ENCODE measurements around the gene SMAD7.
A peak's percentile ranks its signal among the peaks of the same experiment; 100 is the strongest.

Gene SMAD7

DNA sequence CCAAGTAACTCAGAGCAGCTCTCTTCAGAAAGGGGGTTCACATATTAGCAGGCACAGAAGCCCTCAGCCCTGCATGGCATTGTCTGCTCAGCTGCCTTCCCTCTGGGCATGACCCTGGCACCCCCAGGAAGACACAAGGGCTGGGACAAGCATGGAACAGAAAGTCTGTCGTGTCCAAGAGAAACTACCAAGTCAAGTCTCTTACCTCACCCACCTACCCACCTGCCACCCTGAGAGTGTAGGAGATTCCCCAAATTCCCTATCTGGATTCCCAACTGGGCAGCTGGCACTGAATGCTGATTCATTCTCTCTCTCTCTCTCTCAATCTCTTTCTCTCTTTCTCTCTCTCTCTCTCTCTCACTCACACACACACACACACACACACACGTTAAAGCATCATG lies 21.6 kb downstream of the SMAD7 start:
- no peak for DNase-seq

DNA sequence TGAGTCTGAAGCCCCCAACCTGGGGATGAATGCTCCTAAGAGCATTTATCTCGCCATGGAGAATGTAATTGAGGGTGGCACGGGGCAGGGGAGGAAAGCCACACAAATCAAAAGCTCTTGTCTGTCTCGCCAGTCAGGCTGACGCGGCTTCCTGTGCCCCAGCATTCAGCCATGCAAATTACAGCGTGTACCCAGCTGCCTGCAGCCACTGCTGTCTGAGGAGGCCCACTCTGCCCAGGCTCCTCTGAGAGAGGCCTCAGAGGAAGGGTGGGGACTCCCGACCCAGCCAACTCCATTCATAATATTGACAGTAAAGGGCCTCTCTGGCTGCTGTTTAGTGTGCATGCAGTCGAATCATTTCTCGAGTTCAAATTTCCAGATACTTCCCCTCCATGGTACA lies 22.0 kb downstream of the SMAD7 start:
- peak; percentile 10 to 54 (median 38) for DNase-seq

DNA sequence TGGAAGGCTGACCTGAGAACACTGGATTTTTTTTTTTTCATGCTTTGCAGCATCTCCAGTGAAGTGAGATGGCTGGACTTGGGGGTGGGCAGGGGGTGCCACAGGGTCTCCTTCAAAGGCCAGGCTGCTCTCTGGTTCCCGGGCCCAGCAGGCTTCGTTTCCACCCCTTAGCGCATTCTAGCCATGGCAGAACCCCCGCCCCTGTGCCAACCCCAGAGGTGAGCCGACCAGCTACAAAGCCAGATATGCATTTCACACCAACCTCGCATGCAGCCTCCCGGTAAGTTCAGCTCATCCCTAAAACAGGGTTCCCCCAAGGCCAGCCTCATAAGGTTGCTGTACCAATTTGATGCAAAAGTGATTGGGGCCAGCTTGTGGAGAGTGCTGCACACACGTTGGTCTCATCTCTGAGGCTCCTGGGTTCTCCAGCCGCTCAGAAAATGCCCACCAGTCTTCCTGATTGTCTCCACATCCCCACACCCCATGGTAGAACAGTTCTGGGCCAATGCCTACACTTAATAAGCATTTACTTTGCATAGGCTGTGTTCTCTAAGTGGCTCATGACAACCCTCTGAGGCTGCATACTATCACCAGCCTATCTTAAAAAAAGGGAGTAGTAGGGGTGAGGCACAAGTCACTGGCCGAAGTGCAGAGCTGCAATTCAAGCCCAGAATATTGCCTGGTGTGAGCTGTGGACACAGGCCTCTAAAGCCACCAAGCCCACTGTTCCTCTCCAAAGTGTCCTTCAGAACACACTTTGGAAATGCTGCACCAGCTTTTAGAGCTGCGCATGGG lies 23.3 kb downstream of the SMAD7 start:
- no peak for DNase-seq

DNA sequence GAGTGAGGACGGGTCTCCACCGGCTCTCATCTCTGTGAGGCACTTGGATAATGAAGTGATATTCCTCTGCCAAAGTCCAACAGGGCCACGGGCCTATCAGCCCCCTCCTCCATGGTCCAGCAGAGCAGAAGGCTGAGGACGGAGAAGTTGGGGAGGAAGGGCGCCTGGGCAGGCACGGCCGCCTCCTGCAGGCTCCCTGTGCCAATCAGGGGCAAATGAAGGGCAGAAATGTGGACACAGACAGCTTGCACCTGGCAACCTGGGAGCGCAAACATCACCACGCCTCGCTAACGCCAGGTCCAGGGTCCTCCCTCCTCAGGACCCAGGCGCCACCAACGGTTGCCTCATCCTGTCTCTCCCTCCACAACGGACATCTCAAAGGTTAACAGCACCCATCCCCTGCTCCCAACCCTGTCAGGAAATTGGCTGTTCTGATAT lies 24.3 kb downstream of the SMAD7 start:
- DNase-seq = no peak

DNA sequence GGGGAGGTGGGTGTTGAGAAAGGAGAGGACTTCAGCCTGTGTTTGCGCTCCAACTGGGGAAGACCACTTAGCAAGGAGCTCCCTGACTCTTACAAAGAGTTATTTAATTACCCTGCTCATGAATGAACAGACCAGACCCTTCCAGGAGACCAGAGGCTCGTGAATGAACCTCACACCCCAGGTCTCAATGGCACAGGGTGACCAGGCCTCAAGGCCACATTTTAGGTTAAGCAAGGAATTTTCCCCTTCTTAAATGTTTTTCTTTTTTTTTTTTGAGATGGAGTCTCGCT lies 25.3 kb downstream of the SMAD7 start:
- DNase-seq = no peak

DNA sequence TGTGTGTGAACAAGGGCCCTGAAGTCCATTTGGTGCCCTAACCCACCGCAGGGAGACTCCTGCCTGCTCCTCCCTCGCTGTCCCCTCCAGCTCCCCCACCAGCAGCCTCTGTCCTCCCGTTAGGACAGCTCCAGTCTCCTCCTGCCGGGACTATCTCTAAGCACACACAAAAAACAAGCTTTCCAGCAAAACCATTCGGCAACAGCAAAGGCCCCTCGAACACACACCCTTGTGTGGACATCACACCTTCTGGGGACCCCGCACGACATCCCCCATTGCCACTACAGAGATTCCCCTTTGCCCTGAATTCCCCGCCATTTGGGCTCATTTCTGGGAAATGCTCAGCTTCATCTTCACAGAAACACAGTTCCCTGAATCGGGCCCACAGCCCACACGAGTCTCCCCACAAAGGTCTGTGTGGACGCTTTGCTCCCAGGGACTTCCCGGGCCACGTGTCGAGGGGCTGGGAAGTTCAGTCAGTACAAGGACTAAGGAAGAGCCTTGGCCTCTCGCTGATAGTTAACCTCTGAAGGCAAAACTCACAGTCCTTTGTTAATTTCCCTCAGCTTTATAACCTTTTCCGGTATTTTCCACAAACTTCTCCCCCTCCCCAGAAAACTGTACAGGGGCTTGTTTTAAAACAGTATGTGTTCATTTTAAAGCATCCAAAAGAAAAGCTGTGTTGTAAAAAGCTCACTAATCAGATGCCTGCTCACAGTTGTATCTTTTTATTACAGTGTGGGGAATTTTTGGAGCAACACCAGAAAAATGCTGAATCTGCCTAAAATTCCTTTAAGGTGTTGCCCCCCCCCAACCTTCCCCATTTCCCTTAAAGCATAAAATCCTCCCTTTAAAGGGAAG lies 25.9 kb downstream of the SMAD7 start:
- no peak for DNase-seq

DNA sequence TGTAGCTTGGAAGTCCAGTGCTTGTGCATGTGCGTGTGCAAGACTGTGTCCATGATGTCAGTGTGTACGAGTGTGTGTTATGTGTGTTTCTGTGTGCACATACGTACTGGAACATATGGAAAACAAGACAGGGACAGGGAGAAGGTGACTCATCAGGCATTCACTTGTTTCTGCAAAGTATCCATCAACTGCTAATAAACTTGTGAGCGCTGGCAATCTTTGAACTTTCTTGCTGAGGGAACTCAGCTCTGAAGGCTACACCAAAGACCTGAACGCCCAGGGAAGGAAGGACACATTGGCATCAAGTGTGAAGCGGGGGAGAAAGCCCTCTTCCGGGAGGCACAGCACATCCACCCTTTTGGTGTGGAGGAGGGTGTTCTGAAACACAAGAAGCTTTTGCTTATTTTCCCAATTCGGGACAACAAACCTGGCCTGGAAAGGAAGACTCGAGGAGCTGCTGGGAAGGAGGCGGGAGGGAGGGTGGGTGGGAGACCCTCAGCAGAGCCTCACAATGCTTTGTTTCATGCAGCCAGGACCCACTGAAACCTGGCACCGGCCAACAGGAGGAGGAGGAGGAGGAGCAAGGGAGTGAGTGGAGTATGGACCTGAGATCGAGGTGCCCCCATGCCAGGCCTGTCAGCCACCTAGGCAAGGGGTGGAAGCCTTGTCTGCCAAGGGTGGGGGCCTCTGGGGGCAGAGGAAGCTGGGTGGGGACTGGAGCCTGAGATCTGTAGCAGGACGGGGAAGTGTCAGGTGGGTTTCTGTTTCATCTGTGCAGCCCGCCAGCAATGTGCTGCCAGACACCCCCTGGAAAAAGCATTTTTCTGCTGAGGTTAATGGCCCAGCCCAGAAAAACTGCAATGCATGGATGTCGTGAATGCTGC lies 26.8 kb downstream of the SMAD7 start:
- DNase-seq = no peak

DNA sequence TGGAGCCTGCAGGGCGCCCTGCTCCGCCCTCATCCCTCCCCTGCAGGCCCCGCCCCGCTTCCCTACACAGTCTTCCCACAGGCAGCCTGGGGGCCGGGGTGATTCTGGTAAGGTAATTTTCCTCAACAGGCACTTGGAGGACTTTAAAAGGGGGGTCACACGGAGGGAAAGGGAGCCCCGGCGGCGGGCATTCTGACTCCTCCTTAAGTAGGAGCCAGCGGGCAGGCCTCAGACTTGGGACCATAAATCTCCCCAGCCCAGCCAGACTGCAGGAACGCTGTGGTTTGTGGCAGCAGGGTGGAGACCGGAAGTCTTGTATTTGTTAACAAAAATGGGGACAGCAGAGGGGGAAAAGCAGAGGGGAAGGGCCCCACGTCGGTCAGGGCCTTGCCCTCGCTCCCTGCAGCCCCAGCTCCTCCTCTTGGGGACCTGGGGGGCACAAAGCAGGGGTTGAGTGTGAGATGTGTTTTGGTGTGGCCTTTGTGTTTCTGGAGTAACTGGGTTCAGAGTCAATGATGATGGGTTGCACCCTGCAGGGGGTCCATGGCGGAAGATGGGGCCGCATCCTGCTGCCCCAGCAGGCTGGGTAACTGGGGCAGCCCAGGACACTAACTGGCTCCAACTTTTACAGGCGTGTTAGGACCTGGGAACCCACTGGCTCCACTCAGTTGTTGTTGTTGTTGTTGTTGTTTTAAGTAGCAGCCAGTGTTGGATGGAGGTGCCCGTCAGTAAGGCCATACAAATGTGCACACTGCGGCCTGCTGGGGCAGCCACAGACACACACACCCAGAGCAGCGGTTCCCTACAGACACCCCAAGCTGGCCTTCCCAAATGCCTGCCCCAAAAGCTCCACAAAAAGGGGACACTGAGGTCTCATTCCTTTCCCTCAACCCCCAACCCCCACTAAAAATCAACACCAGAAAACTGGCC lies 27.7 kb downstream of the SMAD7 start:
- no peak for DNase-seq

DNA sequence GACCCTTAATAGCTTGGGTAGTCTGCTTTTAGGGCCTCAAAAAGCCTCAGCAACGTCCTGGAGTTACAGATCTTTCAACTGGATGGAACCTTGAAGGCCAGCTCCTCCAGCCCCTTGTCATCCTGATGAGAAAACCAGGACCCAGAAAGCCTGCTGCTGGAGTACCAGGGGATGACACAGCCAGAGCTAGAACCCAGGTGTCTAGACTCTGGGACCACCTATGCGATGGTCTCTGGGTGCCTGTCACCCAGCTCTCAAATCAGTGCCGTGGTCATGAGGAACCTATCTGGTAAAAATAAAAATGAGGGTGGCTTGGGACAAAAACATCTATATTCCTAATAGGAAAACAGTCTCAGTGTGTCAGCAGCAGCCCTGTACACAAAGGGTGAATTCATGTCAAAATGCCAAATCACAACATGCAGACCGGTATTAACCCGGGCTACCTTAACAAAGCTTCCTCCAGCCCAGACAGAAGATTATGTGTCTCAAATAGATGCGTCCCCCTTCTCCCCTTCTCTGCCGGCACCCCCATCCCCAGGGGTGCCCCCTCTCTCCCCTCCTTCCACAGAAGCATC lies 28.5 kb downstream of the SMAD7 start:
- DNase-seq = no peak

DNA sequence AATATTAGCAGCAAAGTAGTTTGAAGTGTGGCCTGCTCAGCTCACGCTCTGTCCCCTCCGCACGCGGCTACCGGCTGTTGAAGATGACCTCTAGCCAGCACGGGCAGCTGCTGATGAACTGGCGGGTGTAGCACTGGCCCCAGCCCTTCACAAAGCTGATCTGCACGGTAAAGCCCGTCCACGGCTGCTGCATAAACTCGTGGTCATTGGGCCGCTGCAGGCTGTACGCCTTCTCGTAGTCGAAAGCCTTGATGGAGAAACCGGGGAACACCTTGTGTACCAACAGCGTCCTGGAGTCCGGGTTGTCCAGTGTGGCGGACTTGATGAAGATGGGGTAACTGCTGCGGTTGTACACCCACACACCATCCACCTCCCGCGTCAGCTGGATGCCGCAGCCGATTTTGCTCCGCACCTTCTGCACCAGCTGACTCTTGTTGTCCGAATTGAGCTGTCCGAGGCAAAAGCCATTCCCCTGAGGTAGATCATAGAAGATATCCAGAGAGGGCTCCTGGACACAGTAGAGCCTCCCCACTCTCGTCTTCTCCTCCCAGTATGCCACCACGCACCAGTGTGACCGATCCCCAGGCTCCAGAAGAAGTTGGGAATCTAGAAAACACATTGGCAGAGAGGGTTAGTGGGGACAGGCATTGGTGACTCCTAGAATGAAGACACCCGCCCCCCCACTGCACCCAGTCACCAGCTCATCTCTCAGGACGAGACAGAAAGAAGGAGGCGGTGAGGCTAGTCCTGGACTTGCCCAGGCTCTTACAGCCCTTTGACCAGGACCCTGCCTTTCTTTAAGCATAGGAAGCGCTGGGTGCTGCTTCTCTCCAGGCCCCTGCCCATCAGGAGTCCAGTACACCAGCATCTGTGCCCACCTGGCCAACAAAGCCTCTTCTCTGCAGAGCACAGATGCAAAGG lies 29.2 kb downstream of the SMAD7 start:
- no peak for DNase-seq

DNA sequence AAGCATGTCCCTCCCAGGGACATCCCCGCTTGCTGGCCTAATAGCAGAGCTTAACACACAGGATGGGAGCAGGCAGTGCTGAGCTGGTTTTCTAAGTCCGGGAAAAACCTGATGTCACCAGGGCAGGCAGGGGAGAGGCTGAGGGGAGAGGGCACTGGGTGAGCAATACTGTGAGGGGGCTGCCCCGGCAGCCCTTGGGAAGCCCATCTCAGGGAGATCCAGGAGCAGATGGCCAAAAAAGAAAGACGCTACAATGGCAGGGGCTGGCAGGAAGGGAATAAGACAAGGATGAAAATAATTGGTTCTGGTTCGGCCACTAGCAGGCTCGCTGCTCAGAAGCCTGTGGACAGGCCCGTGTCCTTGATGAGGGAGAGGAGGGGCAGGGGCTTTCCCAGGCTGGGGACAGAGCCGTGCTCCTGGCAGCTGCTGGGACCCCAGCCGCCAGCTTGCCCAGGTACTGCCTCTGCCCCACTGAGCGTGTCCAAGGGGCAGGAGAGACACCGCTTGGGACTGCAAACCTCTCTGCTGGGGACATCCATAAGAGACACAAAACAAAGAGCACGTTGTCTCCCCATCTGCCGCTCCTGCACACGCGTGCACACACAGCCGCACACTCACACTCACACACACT lies 30.2 kb downstream of the SMAD7 start:
- no peak for DNase-seq

DNA sequence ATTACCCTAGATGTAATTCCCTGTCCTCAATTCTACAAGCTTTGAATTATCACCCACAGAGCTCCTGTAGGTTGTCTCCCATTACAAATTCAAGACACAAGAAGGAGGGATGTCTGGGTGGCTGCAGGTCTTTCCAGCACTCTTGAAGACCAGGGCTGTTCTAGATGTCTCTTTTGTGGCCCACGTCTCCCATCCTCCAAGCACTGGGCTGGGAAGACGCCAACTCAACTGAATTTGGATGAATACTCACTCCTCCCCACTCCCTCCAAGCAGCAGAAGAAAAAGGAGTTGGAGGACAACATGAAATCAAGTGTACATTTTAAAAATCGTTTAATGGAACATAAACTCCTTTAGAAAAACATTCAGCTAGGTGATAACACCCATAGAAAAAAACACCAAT lies 31.2 kb downstream of the SMAD7 start:
- no peak for DNase-seq

DNA sequence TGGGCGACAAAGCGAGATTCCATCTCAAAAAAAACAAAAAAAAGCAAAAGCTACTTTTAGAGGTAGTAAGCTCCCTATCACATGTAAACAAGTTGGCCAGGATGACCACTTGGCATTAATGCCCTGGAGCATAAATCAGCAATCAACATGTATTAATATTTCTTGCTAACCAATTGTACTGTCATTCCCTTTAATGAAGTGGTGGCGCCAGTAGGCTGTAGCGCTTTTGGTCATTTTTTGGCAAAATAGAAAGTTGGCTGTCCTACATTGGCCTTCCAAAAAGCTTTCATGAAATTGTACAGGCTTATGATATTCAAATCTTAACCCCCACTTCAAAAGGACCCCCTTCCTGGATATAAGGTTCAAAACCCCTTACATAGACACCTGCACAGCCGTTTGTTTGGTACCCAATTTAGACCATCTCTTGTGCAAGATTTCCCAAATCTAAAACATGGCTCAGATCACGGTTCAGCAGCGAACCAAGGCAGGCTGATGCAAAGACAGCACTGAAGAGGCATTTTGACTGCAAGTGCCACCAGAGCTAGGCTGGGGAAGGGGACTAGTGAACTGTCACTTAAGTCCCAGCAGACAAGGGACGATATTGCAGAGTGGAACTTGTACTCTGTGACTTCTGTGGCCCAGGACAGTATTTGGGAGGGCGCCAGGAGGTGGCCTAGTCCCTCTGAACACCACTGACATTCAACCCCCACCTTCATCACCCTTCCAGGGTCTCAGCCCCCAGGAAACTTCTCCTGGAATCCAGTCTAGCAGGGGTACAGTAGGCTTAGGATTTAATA lies 31.9 kb downstream of the SMAD7 start:
- DNase-seq = no peak

DNA sequence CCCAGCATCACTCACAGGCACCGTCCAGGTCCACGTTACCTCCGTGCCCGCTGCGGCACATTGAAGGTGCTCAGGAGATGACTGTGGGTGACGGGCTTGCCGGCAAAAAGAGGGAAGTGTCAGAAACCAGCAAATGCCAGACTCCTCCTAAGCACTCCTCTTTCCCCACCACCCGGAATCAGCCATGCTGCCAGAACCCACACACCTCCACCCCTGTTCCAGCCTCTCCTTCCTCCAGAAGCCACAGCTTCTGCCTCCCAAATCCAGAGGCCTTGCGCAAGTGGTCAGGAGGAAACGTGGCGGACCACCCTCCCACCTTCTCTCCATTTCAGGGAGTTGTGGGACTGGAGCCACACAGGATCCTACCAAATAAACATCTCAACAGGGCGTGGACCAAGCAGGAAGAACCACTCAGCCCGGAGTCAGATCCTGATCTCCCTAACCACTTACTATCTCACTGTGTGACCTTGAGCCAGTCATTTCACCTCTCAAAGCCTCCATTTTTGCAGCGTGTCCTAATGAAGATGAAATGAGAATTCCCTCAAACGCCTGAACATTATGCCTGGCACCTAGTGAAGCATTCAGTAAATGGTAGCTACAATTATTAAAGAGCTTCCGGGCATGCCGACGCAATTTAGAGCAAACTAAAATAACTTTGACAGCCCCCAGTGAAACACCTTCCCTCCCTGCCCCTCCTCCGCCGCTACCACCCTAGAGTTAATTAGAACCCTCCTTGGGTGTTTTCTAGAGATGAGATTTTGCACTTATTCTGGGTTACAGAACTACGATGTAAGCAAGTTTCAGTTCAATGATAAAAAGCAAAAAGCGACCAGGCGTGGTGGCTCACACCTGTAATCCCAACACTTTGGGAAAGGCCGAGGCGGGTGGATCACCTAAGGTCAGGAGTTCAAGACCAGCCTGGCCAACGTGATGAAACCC lies 32.9 kb downstream of the SMAD7 start:
- DNase-seq = no peak

DNA sequence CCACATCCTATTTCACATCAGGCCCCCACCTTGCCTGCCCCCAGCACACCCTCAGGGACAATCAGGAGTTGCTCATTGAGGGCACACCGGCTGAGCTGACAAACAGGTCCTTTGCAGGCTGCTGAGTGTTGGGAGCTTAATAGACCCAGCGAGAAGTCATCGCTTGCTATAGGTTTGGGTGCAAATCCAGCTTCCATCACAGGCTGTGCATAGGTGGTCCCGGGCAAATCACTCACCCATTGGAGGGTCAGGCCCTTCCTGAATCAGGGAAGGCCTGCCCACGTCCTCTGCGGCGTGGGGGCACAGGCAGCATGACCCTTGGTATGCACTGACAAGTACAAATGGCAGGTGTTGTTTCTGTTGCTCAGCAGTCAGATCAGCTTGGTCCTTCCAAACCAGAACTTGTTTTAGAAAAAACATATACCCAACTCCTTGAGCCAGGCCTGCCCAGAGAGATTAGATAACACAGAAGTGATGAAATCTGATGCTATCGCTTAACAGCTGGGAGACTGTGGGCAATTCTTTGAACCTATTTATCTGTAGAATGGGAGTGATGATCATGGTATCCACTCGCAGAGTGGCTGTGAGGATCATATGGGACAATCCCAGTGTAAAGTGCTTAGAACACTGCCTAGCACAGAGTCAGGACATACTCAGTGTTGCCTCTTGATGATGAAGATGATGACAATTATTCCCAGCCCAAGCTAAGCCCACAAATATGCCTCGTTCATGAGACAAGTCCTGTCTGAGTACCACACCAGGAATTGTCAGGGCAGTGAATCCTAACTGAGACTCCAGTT lies 34.9 kb downstream of the SMAD7 start:
- no peak for DNase-seq

DNA sequence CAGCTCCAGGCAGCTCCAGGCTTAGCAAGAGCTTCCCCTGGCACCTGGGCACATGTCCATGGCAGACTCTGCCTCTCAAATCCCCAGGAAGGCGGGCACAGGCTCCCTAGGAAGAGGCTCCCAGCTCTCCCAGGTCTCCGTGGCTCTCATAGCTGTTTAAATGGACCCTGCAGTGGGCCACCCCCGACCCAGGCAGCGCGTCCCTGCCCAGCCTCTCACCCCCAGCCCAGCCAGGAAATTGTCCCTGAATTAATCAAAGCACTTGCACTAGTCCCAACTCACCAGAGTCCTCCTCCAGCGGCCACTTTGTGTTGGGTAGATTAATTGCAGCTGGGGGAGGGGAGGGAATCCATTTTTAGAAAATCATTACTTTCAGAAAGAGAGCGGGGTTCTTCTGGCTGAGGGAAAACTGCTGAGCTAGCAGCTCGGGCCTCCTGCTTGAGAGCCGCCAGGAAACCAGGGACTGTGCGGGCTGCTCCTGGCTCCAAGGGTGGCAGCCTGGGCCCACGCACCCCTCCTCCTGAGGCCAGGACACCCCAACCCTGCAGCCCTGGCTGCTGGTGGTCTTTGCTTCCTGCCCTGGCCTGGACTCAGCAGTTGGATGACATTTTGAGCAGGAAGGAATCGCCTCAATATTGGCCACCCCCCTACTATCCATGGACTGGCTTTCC lies 36.0 kb downstream of the SMAD7 start:
- DNase-seq = no peak

DNA sequence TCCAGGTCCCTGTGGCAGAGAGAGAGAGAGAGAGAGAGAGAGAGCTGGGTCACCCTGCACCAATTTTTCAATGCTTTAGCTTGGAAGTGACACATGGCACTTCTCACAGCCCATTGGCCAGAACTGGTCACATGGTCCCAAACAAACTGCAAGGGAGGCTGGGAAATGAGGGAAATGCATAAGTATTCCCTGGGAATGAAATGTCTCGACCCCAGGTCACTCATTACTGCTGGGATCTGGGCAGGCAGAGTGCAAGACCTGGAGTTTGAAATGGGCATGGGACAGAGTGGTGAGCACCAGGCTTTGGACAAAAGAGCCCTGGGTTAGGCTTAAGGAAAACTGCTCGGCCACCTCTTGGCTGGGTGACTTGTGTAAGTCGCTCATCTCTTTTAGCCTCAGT lies 37.0 kb downstream of the SMAD7 start:
- DNase-seq = no peak

Data from activated naive CD4-positive, alpha-beta T cell (primary cell).